SK-N-SH (cell line): ENCODE measurements around the gene PKP1. TPM values are rescaled to one million over a fixed set of nuclear protein-coding genes. Genes with fewer than 3 reads are reported as not detected.

ENCODE experiments used
- CTCF ChIA-PET: fragments of 300-600, 350-600 bp; formaldehyde crosslinking; extraction: SDS; loops from one replicate; lab custom pipeline; 2021; lab: Yijun Ruan, JAX
- POLR2A ChIA-PET: fragments of 350-600 bp; sonication (Branson Sonifier 250); formaldehyde crosslinking; extraction: SDS; loops from one replicate; lab custom pipeline; 2020; ENCODE audit warnings: antibody characterized with exemption, inconsistent platforms; lab: Yijun Ruan, JAX
- DNase-seq: peaks from one replicate; pipeline ENCODE4 v3.0.0; 2012
- H2AFZ ChIP-seq: fragments of 200-600 bp; sonication (generic); 2 replicates; pipeline ENCODE4 v1.8.1; 2016; ENCODE audit warnings: antibody characterized with exemption, mild to moderate bottlenecking, low read depth
- H3F3A ChIP-seq: fragments of 200-600 bp; sonication (generic); replicated peaks from 2 replicates; pipeline ENCODE3; 2016; ENCODE audit warnings: antibody characterized with exemption, mild to moderate bottlenecking; ENCODE audit not compliant: insufficient read depth
- H3K27ac ChIP-seq, 2 experiments: fragments of 200-500 bp in 1 of 2; fragments of 200-600 bp in 1 of 2; sonication (Bioruptor generic) in 1 of 2; sonication (generic), shearing (Covaris generic) in 1 of 2; 2 replicates each; pipeline versions ENCODE4 v1.5.1 to v1.6.1; 2014 to 2016; ENCODE audit warnings: low read depth in 2 of 2, inconsistent platforms in 1 of 2, low read length in 1 of 2, mild to moderate bottlenecking in 1 of 2, mixed read lengths in 1 of 2
- H3K27me3 ChIP-seq: fragments of 200-600 bp; sonication (generic), shearing (Covaris generic); 2 replicates; pipeline ENCODE4 v1.6.1; 2016; ENCODE audit warnings: mixed run types; ENCODE audit not compliant: insufficient read depth
- H3K36me3 ChIP-seq, 2 experiments: fragments of 200-500 bp in 1 of 2; fragments of 200-600 bp in 1 of 2; sonication (Bioruptor generic) in 1 of 2; sonication (generic) in 1 of 2; replicated peaks in 1 of 2; 2 replicates each; pipeline versions ENCODE3 to v1.5.1; 2014 to 2016; ENCODE audit warnings: low read length in 1 of 2, mild to moderate bottlenecking in 1 of 2; ENCODE audit not compliant: insufficient read depth in 2 of 2, control insufficient read depth in 1 of 2
- H3K4me1 ChIP-seq, 2 experiments: fragments of 200-500 bp in 1 of 2; fragments of 200-600 bp in 1 of 2; sonication (Bioruptor generic) in 1 of 2; sonication (generic), shearing (Covaris generic) in 1 of 2; 2 replicates each; pipeline versions ENCODE4 v1.5.1 to v1.6.1; 2014 to 2016; ENCODE audit warnings: low read depth in 1 of 2, low read length in 1 of 2, mixed run types in 1 of 2; ENCODE audit not compliant: insufficient read depth in 2 of 2, control insufficient read depth in 1 of 2
- H3K4me2 ChIP-seq: fragments of 200-600 bp; sonication (generic), shearing (Covaris generic); 2 replicates; pipeline ENCODE4 v1.6.1; 2017; ENCODE audit warnings: mixed run types
- H3K4me3 ChIP-seq, 2 experiments: fragments of 200-500 bp in 1 of 2; fragments of 200-600 bp in 1 of 2; sonication (Bioruptor generic) in 1 of 2; sonication (generic), shearing (Covaris generic) in 1 of 2; 2 replicates each; pipeline versions ENCODE4 v1.5.1 to v1.8.1; 2014 to 2016; ENCODE audit warnings: low read depth in 2 of 2, inconsistent platforms in 1 of 2, low read length in 1 of 2, mild to moderate bottlenecking in 1 of 2, mixed read lengths in 1 of 2, moderate library complexity in 1 of 2
- H3K79me2 ChIP-seq: fragments of 200-600 bp; sonication (generic); 2 replicates; pipeline ENCODE4 v1.8.1; 2017; ENCODE audit warnings: mild to moderate bottlenecking; ENCODE audit not compliant: insufficient read depth
- H3K9ac ChIP-seq: fragments of 200-600 bp; sonication (generic); 2 replicates; pipeline ENCODE4 v1.6.1; 2017; ENCODE audit warnings: mixed run types
- H3K9me2 ChIP-seq: fragments of 200-600 bp; sonication (generic); 2 replicates; pipeline ENCODE4 v1.6.1; 2017; ENCODE audit warnings: mixed run types
- H3K9me3 ChIP-seq: fragments of 200-600 bp; sonication (generic); 2 replicates; pipeline ENCODE4 v1.6.1; 2017; ENCODE audit warnings: mixed run types, mild to moderate bottlenecking, moderate library complexity
- H4K20me1 ChIP-seq: fragments of 200-600 bp; sonication (generic); 2 replicates; pipeline ENCODE4 v1.6.1; 2017; ENCODE audit warnings: mild to moderate bottlenecking, mixed run types; ENCODE audit not compliant: insufficient read depth
- CHD2 ChIP-seq: fragments of 150-350 bp; IDR thresholded peaks from 2 replicates; pipeline ENCODE4 v1.6.1; 2018; ENCODE audit warnings: low read length; ENCODE audit not compliant: partially characterized antibody
- ELF1 ChIP-seq: IDR thresholded peaks from 2 replicates; pipeline ENCODE4 v1.4.0; 2012
- EP300 ChIP-seq, 2 experiments: IDR thresholded peaks; 2 replicates each; pipeline versions ENCODE4 v1.4.0 to v1.6.1; 2012; ENCODE audit warnings: borderline replicate concordance in 1 of 2, low read depth in 1 of 2, low read length in 1 of 2
- EZH2phosphoT487 ChIP-seq: fragments of 200-600 bp; sonication (generic); IDR thresholded peaks from 2 replicates; pipeline ENCODE4 v1.6.1; 2017; ENCODE audit warnings: low read depth, mixed run types, mild to moderate bottlenecking, antibody characterized with exemption, moderate library complexity, borderline replicate concordance
- FOSL2 ChIP-seq: IDR thresholded peaks from 2 replicates; pipeline ENCODE4 v1.4.0; 2012; ENCODE audit warnings: low read depth, mild to moderate bottlenecking, moderate library complexity, borderline replicate concordance
- FOXJ3 ChIP-seq: sonication (generic); formaldehyde crosslinking; IDR thresholded peaks from 2 replicates; pipeline ENCODE4 v1.5.1; 2020; ENCODE audit warnings: mild to moderate bottlenecking, missing genetic modification reagents
- FOXM1 ChIP-seq: IDR thresholded peaks from 2 replicates; pipeline ENCODE4 v1.4.0; 2012; ENCODE audit warnings: low read depth, mild to moderate bottlenecking
- GATA2 ChIP-seq: sonication (generic); formaldehyde crosslinking; IDR thresholded peaks from 2 replicates; pipeline ENCODE4 v1.5.0; 2020; ENCODE audit warnings: mild to moderate bottlenecking, missing genetic modification reagents
- MEF2A ChIP-seq: IDR thresholded peaks from 2 replicates; pipeline ENCODE4 v1.4.0; 2012; ENCODE audit warnings: low read depth, borderline replicate concordance
- NRF1 ChIP-seq: IDR thresholded peaks from 2 replicates; pipeline ENCODE4 v1.6.1; 2012; ENCODE audit warnings: low read depth, mild to moderate bottlenecking, low read length
- RAD21 ChIP-seq: IDR thresholded peaks from 2 replicates; pipeline ENCODE4 v1.6.1; 2012; ENCODE audit warnings: mild to moderate bottlenecking, low read length
- RCOR1 ChIP-seq: fragments of 150-350 bp; IDR thresholded peaks from 2 replicates; pipeline ENCODE4 v1.6.1; 2017; ENCODE audit warnings: antibody characterized with exemption, low read length
- RXRA ChIP-seq: IDR thresholded peaks from 2 replicates; pipeline ENCODE4 v1.4.0; 2012; ENCODE audit warnings: low read depth, mild to moderate bottlenecking, borderline replicate concordance
- SIN3A ChIP-seq: IDR thresholded peaks from 2 replicates; pipeline ENCODE4 v1.6.1; 2012; ENCODE audit warnings: low read depth, mild to moderate bottlenecking, low read length, moderate library complexity, borderline replicate concordance
- TEAD4 ChIP-seq: IDR thresholded peaks from 2 replicates; pipeline ENCODE4 v1.4.0; 2012; ENCODE audit warnings: mild to moderate bottlenecking, borderline replicate concordance; ENCODE audit not compliant: insufficient read depth
- YY1 ChIP-seq: IDR thresholded peaks from 2 replicates; pipeline ENCODE4 v1.4.0; 2012; ENCODE audit warnings: low read depth, mild to moderate bottlenecking
- WGBS: methylation state at CpG from one replicate; pipeline ENCODE4 v1.1.6; 2017; ENCODE audit warnings: low lambda C conversion rate; 5-methylcytosine and 5-hydroxymethylcytosine counted together
- polyA plus RNA-seq, 3 experiments: library from polyadenylated mRNA; depleted of rRNA; stranded (reverse); fragments of >200 nt; gene quantifications; 2 replicates each; pipeline ENCODE4 v1.2.3, GENCODE V29; 2012
- TF ChIP-seq, protein P1 (sequence below): fragments of 200-600 bp; sonication (generic); IDR thresholded peaks from 2 replicates; pipeline ENCODE4 v1.6.1; 2017; ENCODE audit warnings: antibody characterized with exemption, mild to moderate bottlenecking, moderate library complexity

Gene PKP1
- polyA plus RNA-seq, 1 of the 3 experiments (the other 2 are of a cell fraction): not detected

- DNase-seq: no peak
- Histone ChIP-seq H3K79me2 (no peaks in the 10 kb centered on the region), H3K9me2 (no peaks in the 10 kb centered on the region), H4K20me1 (no peaks in the 10 kb centered on the region), H2AFZ (no peak overlapping the region), H3K36me3 (no peaks in the 10 kb centered on the region), H3K4me3 (no peak overlapping the region), H3K9me3 (no peaks in the 10 kb centered on the region), H3K27me3 (peaks cover 7% of the 10 kb centered on the region; the same call in 1 of the 2 replicates), H3K4me2 (no peak overlapping the region), H3K4me1 (peaks cover 4 to 24% of the 10 kb centered on the region in 2 experiments; a peak in 2 of 4 replicates), H3K9ac (no peak overlapping the region), H3K27ac (no peak overlapping the region), H3F3A (no peaks in the 10 kb centered on the region)
- TF ChIP-seq FOSL2: no peak
- no peak for TF ChIP-seq GATA2 (CRISPR knock-in tag)
- TF ChIP-seq RCOR1: no peak
- no peak for TF ChIP-seq YY1
- no peak for TF ChIP-seq CHD2
- TF ChIP-seq NRF1: no peak
- no peak for TF ChIP-seq SIN3A
- no peak for TF ChIP-seq MEF2A
- no peak for TF ChIP-seq FOXM1
- CTCF ChIA-PET: interaction anchor here (1.0 to 4.2 kb wide), 5 partner anchors 7 to 62 kb away, joined by 3 to 23 read pairs (median 5); no protein-coding TSS in a partner anchor
- POLR2A ChIA-PET: no interaction called here
- WGBS: 50% methylated on average over 1 of the region's 5 CpGs
Measured at GRCh38 chr1:201316556-201316955, 33.2 kb downstream of the PKP1 start.

DNA sequence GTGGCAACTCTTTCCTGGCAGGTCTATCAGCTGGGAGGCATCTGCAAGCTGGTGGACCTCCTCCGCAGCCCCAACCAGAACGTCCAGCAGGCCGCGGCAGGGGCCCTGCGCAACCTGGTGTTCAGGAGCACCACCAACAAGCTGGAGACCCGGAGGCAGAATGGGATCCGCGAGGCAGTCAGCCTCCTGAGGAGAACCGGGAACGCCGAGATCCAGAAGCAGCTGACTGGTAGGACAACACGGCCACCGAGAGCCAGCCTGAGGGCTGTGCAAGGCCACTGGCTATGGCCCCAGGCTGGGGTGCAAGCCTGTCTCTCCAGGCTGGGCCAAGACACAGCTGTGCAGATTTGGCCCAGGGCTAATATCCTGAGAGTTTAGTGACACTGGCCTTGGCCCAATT, 34.2 kb downstream of the PKP1 start:
- TF ChIP-seq, protein P1, sequence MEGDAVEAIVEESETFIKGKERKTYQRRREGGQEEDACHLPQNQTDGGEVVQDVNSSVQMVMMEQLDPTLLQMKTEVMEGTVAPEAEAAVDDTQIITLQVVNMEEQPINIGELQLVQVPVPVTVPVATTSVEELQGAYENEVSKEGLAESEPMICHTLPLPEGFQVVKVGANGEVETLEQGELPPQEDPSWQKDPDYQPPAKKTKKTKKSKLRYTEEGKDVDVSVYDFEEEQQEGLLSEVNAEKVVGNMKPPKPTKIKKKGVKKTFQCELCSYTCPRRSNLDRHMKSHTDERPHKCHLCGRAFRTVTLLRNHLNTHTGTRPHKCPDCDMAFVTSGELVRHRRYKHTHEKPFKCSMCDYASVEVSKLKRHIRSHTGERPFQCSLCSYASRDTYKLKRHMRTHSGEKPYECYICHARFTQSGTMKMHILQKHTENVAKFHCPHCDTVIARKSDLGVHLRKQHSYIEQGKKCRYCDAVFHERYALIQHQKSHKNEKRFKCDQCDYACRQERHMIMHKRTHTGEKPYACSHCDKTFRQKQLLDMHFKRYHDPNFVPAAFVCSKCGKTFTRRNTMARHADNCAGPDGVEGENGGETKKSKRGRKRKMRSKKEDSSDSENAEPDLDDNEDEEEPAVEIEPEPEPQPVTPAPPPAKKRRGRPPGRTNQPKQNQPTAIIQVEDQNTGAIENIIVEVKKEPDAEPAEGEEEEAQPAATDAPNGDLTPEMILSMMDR: no peak
- TF ChIP-seq SIN3A (no peak), TEAD4 (no peak), RAD21 (no peak), EP300 (IDR thresholded peaks at IDR 0.05; ENCODE audit: borderline replicate concordance in 1 of 2, low read depth in 1 of 2, low read length in 1 of 2) (no peak), YY1 (no peak), RXRA (no peak), NRF1 (no peak), EZH2phosphoT487 (no peak), FOXJ3 (CRISPR knock-in tag) (no peak), ELF1 (no peak)
- 90% methylated on average over 10 of the region's 13 CpGs for WGBS
- H4K20me1 ChIP-seq: no peaks in the 10 kb centered on the region
- H3K79me2 ChIP-seq: no peaks in the 10 kb centered on the region
- H3K27me3 ChIP-seq: peaks cover 7% of the 10 kb centered on the region; the same call in 1 of the 2 replicates
- no peak overlapping the region for H3K9ac ChIP-seq
- H3K4me2 ChIP-seq: no peak overlapping the region
- no peak overlapping the region for H2AFZ ChIP-seq
- no peak overlapping the region for H3K4me3 ChIP-seq
- CTCF ChIA-PET: interaction anchor here (0.9 to 4.2 kb wide), 5 partner anchors 8 to 63 kb away, joined by 4 to 23 read pairs (median 5); no protein-coding TSS in a partner anchor
- no peaks in the 10 kb centered on the region for H3F3A ChIP-seq
- POLR2A ChIA-PET: interaction anchor here (0.6 kb wide), 1 partner anchor 85 kb away, joined by 3 read pairs; no protein-coding TSS in a partner anchor
- DNase-seq: no peak
- H3K9me2 ChIP-seq: no peaks in the 10 kb centered on the region
- H3K9me3 ChIP-seq: no peaks in the 10 kb centered on the region
- peaks cover 0 to 30% of the 10 kb centered on the region in 2 experiments; a peak in 1 of 4 replicates for H3K4me1 ChIP-seq
- no peaks in the 10 kb centered on the region for H3K36me3 ChIP-seq
- no peak overlapping the region for H3K27ac ChIP-seq
